Measurements from ENCODE around the gene PALLD. TPM values are rescaled to one million over a fixed set of nuclear protein-coding genes. Genes with fewer than 3 reads are reported as not detected.

Gene PALLD
- total RNA-seq, 1 donor from 2014 or later, result 58.7 TPM

DNA sequence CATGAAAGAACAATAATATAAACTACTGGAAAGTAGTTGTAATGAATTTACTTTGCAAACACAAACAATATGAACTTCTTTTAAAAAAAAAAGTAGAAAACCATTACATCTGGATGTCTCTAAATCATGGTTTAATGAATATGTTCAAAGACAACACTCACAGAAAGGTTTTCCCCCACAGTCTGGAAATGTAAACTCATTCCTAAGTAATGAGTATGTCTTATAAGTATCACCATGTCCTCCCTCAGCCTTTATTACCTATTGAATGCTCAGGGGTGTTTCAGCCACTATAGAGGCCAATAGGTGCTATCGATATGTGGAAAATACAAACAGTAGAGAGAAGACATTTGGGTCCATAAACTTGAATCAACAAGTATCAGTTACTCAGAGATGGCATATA, 186.7 kb downstream of the PALLD start:
- TF ChIP-seq, protein P1, sequence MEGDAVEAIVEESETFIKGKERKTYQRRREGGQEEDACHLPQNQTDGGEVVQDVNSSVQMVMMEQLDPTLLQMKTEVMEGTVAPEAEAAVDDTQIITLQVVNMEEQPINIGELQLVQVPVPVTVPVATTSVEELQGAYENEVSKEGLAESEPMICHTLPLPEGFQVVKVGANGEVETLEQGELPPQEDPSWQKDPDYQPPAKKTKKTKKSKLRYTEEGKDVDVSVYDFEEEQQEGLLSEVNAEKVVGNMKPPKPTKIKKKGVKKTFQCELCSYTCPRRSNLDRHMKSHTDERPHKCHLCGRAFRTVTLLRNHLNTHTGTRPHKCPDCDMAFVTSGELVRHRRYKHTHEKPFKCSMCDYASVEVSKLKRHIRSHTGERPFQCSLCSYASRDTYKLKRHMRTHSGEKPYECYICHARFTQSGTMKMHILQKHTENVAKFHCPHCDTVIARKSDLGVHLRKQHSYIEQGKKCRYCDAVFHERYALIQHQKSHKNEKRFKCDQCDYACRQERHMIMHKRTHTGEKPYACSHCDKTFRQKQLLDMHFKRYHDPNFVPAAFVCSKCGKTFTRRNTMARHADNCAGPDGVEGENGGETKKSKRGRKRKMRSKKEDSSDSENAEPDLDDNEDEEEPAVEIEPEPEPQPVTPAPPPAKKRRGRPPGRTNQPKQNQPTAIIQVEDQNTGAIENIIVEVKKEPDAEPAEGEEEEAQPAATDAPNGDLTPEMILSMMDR (conservative IDR thresholded peaks at IDR 0.05), result no peak
- Mint-ChIP-seq H3K4me1 (no peaks in the 10 kb centered on the region), H3K36me3 (ENCODE audit: low read depth) (peaks cover 8% of the 10 kb centered on the region), H3K9me3 (no peaks in the 10 kb centered on the region), H3K27ac (ENCODE audit: unreplicated experiment) (no peak overlapping the region), H3K4me3 (no peak overlapping the region), H3K27me3 (ENCODE audit: low read depth) (no peaks in the 10 kb centered on the region)
- DNase-seq (ENCODE audit: low read depth, low spot score), result no peak

DNA sequence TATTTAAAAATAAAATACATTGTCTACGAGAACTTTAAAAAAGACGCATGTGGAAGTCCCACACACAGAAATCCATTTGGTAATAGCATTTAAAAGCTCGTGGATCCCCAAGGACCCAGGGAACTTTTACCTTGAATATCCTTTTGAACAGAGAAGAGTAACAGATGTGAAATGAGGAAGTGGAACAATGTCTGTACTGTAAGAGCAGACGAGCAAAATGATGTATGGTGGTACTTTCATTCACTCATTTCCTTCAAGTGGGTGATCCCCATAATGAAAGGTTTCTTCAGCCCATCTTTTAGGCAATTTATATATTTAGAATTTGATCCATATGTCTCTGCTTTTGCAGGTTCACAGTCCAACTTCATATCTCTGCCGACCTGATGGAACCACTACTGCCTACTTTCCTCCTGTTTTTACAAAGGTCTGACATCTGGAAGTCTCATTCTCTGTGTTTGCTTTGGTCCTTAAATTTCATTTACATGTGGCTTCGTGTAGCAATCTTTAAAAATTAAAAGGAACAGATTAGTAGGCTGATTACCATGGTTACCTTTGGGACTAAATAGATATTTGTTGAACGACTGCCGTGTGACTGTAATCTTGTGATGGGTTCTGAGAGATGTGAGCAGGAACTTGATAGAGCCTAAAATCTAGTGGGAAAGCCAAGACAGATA, 188.4 kb downstream of the PALLD start:
- H3K4me3 Mint-ChIP-seq, result no peak overlapping the region
- H3K36me3 Mint-ChIP-seq (ENCODE audit: low read depth), result peaks cover 8% of the 10 kb centered on the region
- H3K4me1 Mint-ChIP-seq, result no peaks in the 10 kb centered on the region
- no peak for DNase-seq (ENCODE audit: low read depth, low spot score)
- H3K9me3 Mint-ChIP-seq, result no peaks in the 10 kb centered on the region
- no peak overlapping the region for H3K27ac Mint-ChIP-seq (ENCODE audit: unreplicated experiment)
- H3K27me3 Mint-ChIP-seq (ENCODE audit: low read depth), result no peaks in the 10 kb centered on the region
- TF ChIP-seq, protein P1 (conservative IDR thresholded peaks at IDR 0.05), result no peak

DNA sequence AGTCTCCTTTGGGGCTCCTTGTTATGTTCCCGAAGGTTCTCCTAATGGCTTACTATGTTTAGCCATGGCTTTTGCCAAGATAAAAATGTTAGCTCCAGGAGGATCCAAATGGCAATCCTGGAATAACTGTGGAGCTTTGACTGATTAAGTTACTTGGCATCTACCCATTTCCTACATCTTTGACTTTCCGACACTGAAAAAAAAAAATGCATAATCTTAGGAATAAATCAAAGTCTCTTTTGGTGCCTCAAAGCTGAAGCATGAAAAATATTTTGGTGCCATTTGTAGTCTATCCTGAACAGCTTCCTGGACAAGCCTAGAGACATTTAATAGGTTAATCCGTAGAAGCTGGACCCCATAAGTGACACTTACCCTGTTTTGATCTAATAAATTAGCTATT, 191.7 kb downstream of the PALLD start:
- Mint-ChIP-seq H3K27me3 (ENCODE audit: low read depth) (no peaks in the 10 kb centered on the region), H3K4me3 (no peak overlapping the region), H3K4me1 (peaks cover 13% of the 10 kb centered on the region), H3K27ac (ENCODE audit: unreplicated experiment) (no peak overlapping the region), H3K9me3 (no peaks in the 10 kb centered on the region), H3K36me3 (ENCODE audit: low read depth) (peaks cover 8% of the 10 kb centered on the region)
- TF ChIP-seq, protein P1 (conservative IDR thresholded peaks at IDR 0.05), result no peak
- DNase-seq (ENCODE audit: low read depth, low spot score), result no peak

DNA sequence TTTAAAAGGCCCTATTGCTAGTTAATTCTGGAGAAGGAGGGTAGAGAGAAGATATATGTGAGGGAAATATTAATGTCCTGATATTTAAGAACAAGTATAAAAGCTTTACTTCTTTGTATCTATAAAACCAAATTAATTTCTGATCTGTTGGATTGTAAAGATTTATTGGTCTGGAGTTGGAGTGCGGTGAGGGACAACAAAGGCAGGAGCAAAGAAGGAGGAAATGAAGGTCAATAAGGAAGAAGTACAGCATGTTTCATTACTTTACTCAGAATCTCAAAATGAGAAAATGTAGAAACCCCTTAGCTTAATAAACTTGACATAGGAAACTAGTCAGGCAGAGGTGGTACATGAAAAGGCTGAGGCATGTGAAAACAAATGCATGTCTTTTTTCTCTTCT, 192.9 kb downstream of the PALLD start:
- no peak overlapping the region for H3K27ac Mint-ChIP-seq (ENCODE audit: unreplicated experiment)
- H3K36me3 Mint-ChIP-seq (ENCODE audit: low read depth), result peaks cover 6% of the 10 kb centered on the region
- no peak overlapping the region for H3K4me3 Mint-ChIP-seq
- peaks cover 16% of the 10 kb centered on the region for H3K4me1 Mint-ChIP-seq
- no peak for DNase-seq (ENCODE audit: low read depth, low spot score)
- H3K27me3 Mint-ChIP-seq (ENCODE audit: low read depth), result no peaks in the 10 kb centered on the region
- no peaks in the 10 kb centered on the region for H3K9me3 Mint-ChIP-seq
- TF ChIP-seq, protein P1 (conservative IDR thresholded peaks at IDR 0.05), result no peak

DNA sequence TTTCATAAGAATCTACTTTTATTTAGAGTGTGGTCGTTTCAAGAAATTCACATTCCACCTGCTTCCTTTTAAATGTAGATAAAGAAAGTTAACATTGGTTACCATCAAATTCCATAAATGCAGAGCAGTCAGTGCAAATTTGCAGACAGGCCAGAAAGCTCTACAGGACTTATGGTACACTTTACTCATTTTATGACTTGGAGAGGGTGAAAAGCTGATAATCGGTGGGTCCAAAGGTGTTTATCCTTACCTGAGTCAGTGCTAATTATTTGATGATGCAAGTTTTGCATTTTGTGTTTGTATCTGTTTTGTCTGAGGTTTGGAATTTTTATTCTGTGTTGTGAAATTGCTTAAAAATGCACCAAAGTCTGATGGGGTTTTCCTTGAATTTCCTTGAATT, 193.3 kb downstream of the PALLD start:
- DNase-seq (ENCODE audit: low read depth, low spot score), result no peak
- peaks cover 20% of the 10 kb centered on the region for H3K4me1 Mint-ChIP-seq
- TF ChIP-seq, protein P1 (conservative IDR thresholded peaks at IDR 0.05), result no peak
- H3K27ac Mint-ChIP-seq (ENCODE audit: unreplicated experiment), result no peak overlapping the region
- no peaks in the 10 kb centered on the region for H3K9me3 Mint-ChIP-seq
- peaks cover 6% of the 10 kb centered on the region for H3K36me3 Mint-ChIP-seq (ENCODE audit: low read depth)
- H3K27me3 Mint-ChIP-seq (ENCODE audit: low read depth), result no peaks in the 10 kb centered on the region
- no peak overlapping the region for H3K4me3 Mint-ChIP-seq

Measured in neural crest cell (in vitro differentiated cells).